ENCODE results near the gene DNAH2. TPM values are rescaled to one million over a fixed set of nuclear protein-coding genes. Genes with fewer than 3 reads are reported as not detected.

The DNAH2 gene
- total RNA-seq, 1 experiment from 2014 or later = 0.13 TPM

DNA sequence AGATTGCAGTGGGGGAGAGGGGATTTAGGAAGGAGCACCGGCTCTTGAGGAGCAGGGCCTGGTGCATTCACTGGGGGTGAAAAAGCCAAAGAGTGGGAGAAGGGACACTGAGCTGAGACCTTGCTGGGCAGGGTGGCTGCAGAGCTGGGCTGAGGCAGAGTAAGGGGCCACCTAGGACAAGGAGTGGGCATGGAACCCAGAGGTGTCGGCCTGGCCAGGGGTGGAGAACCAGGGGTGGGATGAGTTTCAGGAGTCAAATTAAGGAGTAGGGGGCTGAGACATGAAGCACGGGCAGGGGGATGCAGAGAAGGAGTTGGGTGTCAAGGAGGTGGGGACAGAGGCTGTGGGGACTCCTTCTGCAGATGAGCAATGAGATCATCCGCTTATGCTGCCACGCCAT, 20.1 kb downstream of the DNAH2 start:
- Histone ChIP-seq H3K4me1 (ENCODE audit: control insufficient read depth, insufficient read depth, low read length) (no peaks in the 10 kb centered on the region), H3K36me3 (ENCODE audit: control insufficient read depth, insufficient read depth, low read length) (no peaks in the 10 kb centered on the region), H3K27me3 (ENCODE audit: control insufficient read depth, insufficient read depth, low read length) (no peaks in the 10 kb centered on the region), H3K9me3 (ENCODE audit: control insufficient read depth, insufficient read depth, low read depth, low read length) (no peaks in the 10 kb centered on the region), H3K4me3 (ENCODE audit: low read depth in 2 of 2, low read length in 2 of 2) (no peak overlapping the region), H3K27ac (ENCODE audit: low read length) (no peak overlapping the region)
- in situ Hi-C loops (cut with HindIII; ENCODE audit: low pct_unique_long_range_greater_than_20kb, low sequenced_read_pairs) = no loop called here
- TF ChIP-seq, protein P1, sequence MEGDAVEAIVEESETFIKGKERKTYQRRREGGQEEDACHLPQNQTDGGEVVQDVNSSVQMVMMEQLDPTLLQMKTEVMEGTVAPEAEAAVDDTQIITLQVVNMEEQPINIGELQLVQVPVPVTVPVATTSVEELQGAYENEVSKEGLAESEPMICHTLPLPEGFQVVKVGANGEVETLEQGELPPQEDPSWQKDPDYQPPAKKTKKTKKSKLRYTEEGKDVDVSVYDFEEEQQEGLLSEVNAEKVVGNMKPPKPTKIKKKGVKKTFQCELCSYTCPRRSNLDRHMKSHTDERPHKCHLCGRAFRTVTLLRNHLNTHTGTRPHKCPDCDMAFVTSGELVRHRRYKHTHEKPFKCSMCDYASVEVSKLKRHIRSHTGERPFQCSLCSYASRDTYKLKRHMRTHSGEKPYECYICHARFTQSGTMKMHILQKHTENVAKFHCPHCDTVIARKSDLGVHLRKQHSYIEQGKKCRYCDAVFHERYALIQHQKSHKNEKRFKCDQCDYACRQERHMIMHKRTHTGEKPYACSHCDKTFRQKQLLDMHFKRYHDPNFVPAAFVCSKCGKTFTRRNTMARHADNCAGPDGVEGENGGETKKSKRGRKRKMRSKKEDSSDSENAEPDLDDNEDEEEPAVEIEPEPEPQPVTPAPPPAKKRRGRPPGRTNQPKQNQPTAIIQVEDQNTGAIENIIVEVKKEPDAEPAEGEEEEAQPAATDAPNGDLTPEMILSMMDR (IDR thresholded peaks at IDR 0.05) = no peak
- TF ChIP-seq POLR2AphosphoS5 (IDR thresholded peaks at IDR 0.05; ENCODE audit: low read depth, low read length) (no peak), SIN3A (IDR thresholded peaks at IDR 0.05; ENCODE audit: borderline replicate concordance, insufficient read depth, low read depth, low read length) (no peak), TCF7L2 (IDR thresholded peaks at IDR 0.05; ENCODE audit: low read depth, low read length) (no peak)
- TF ChIP-seq, protein P2, sequence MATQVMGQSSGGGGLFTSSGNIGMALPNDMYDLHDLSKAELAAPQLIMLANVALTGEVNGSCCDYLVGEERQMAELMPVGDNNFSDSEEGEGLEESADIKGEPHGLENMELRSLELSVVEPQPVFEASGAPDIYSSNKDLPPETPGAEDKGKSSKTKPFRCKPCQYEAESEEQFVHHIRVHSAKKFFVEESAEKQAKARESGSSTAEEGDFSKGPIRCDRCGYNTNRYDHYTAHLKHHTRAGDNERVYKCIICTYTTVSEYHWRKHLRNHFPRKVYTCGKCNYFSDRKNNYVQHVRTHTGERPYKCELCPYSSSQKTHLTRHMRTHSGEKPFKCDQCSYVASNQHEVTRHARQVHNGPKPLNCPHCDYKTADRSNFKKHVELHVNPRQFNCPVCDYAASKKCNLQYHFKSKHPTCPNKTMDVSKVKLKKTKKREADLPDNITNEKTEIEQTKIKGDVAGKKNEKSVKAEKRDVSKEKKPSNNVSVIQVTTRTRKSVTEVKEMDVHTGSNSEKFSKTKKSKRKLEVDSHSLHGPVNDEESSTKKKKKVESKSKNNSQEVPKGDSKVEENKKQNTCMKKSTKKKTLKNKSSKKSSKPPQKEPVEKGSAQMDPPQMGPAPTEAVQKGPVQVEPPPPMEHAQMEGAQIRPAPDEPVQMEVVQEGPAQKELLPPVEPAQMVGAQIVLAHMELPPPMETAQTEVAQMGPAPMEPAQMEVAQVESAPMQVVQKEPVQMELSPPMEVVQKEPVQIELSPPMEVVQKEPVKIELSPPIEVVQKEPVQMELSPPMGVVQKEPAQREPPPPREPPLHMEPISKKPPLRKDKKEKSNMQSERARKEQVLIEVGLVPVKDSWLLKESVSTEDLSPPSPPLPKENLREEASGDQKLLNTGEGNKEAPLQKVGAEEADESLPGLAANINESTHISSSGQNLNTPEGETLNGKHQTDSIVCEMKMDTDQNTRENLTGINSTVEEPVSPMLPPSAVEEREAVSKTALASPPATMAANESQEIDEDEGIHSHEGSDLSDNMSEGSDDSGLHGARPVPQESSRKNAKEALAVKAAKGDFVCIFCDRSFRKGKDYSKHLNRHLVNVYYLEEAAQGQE (IDR thresholded peaks at IDR 0.05; ENCODE audit: insufficient read depth in 1 of 2, low read depth in 2 of 2, low read length in 1 of 2) = no peak
- DNase-seq (ENCODE audit: low read depth, low spot score) (no peak), ATAC-seq (no peak)
- BruUV-seq (replicated peaks) = no TSS peak
- POLR2A ChIA-PET = no interaction called here
- intact Hi-C loops (cut with micrococcal nuclease; ENCODE audit: unreplicated experiment) = no loop called here
- CTCF ChIA-PET = interaction anchor here (0.8 kb wide), 1 partner anchor 67 kb away, joined by 3 read pairs; no protein-coding TSS in a partner anchor

DNA sequence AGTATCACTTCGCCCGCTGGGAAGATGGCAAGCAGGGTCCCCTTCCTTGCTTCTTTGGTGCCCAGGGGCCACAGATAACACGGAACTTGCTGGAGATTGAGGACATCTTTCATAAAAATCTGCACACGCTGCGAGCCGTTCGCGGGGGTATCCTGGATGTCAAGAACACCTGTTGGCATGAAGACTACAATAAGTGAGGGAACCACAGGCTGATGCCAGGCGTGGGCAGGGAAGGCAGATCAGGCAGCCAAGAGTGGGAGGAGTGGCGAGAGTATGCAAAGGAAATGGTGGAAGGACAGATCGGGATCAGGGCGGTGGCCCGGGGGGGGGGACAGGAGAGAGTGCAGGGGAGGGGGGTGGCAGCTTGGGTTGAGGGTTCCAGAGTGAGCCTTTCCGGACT, 22.2 kb downstream of the DNAH2 start:
- ChIA-PET CTCF (no interaction called here), POLR2A (no interaction called here)
- H3K4me3 ChIP-seq (ENCODE audit: low read depth in 2 of 2, low read length in 2 of 2) = no peak overlapping the region
- H3K36me3 ChIP-seq (ENCODE audit: control insufficient read depth, insufficient read depth, low read length) = no peaks in the 10 kb centered on the region
- no peaks in the 10 kb centered on the region for H3K27me3 ChIP-seq (ENCODE audit: control insufficient read depth, insufficient read depth, low read length)
- TF ChIP-seq, protein P2 (IDR thresholded peaks at IDR 0.05; ENCODE audit: insufficient read depth in 1 of 2, low read depth in 2 of 2, low read length in 1 of 2) = no peak
- TF ChIP-seq POLR2AphosphoS5 (IDR thresholded peaks at IDR 0.05; ENCODE audit: low read depth, low read length) (no peak), TCF7L2 (IDR thresholded peaks at IDR 0.05; ENCODE audit: low read depth, low read length) (no peak), SIN3A (IDR thresholded peaks at IDR 0.05; ENCODE audit: borderline replicate concordance, insufficient read depth, low read depth, low read length) (no peak)
- TF ChIP-seq, protein P1 (IDR thresholded peaks at IDR 0.05) = no peak
- ATAC-seq (no peak), DNase-seq (ENCODE audit: low read depth, low spot score) (no peak)
- BruUV-seq (replicated peaks) = no TSS peak
- in situ Hi-C loops (cut with HindIII; ENCODE audit: low pct_unique_long_range_greater_than_20kb, low sequenced_read_pairs) = no loop called here
- no peaks in the 10 kb centered on the region for H3K4me1 ChIP-seq (ENCODE audit: control insufficient read depth, insufficient read depth, low read length)
- intact Hi-C loops (cut with micrococcal nuclease; ENCODE audit: unreplicated experiment) = loop anchor here (10.0 kb wide), 1 partner anchor 115 kb away; the partner anchor contains the start of genes CYB5D1, NAA38 and TMEM88
- H3K9me3 ChIP-seq (ENCODE audit: control insufficient read depth, insufficient read depth, low read depth, low read length) = no peaks in the 10 kb centered on the region
- no peak overlapping the region for H3K27ac ChIP-seq (ENCODE audit: low read length)
